Activated T-helper 1 cell treated with Interleukin-2 at 50 U/mL for 16 hours (primary cell): ENCODE data around the gene CIAO2B.
A peak's percentile ranks its signal among the peaks of the same experiment; 100 is the strongest.
"Not testable (repeated sequence)": the region's sequence is repeated elsewhere in the genome, so short reads cannot be mapped to it uniquely, and the experiment has no call there.

ENCODE experiments used
- DNase-seq: peaks from one replicate; pipeline ENCODE4 v3.0.0-alpha.2; 2020; ENCODE audit warnings: low read depth

Gene CIAO2B

GRCh38 chr16:66903544-66904427 is 30.4 kb downstream of the CIAO2B start:
- no peak for DNase-seq

- DNase-seq = no peak
These were observed 31.3 kb downstream of the CIAO2B start for GRCh38 chr16:66902648-66903543.

GRCh38 chr16:66901626-66902025 is 32.6 kb downstream of the CIAO2B start:
- no peak for DNase-seq

- DNase-seq = no peak
These were observed 33.3 kb downstream of the CIAO2B start for GRCh38 chr16:66900721-66901441.

GRCh38 chr16:66899945-66900710 is 34.1 kb downstream of the CIAO2B start:
- no peak for DNase-seq

- no peak for DNase-seq
These were observed 34.8 kb downstream of the CIAO2B start for GRCh38 chr16:66899310-66899944.

GRCh38 chr16:66898933-66899309 is 35.3 kb downstream of the CIAO2B start:
- DNase-seq = no peak

- no peak for DNase-seq
These were observed 36.0 kb downstream of the CIAO2B start for GRCh38 chr16:66898207-66898606.

- not testable (repeated sequence) for DNase-seq
These were observed 37.5 kb downstream of the CIAO2B start for GRCh38 chr16:66896682-66897081.

GRCh38 chr16:66895999-66896398 is 38.2 kb downstream of the CIAO2B start:
- DNase-seq = no peak

GRCh38 chr16:66895689-66895979 is 38.6 kb downstream of the CIAO2B start:
- DNase-seq = no peak

- peak; percentile 15 for DNase-seq
These were observed 39.1 kb downstream of the CIAO2B start for GRCh38 chr16:66894948-66895688.

GRCh38 chr16:66894055-66894454 is 40.1 kb downstream of the CIAO2B start:
- DNase-seq = no peak

GRCh38 chr16:66891797-66892196 is 42.4 kb downstream of the CIAO2B start:
- DNase-seq = no peak

- no peak for DNase-seq
These were observed 42.8 kb downstream of the CIAO2B start for GRCh38 chr16:66891360-66891759.

GRCh38 chr16:66890799-66891198 is 43.4 kb downstream of the CIAO2B start:
- DNase-seq = no peak

GRCh38 chr16:66889622-66890021 is 44.6 kb downstream of the CIAO2B start:
- no peak for DNase-seq

- no peak for DNase-seq
These were observed 45.3 kb downstream of the CIAO2B start for GRCh38 chr16:66888647-66889615.

GRCh38 chr16:66886914-66887313 is 47.3 kb downstream of the CIAO2B start:
- DNase-seq = no peak
